HEK293 (cell line): ENCODE results near the gene ABHD4.

ENCODE experiments used
- BCL11B ChIP-seq: fragments of 450-650 bp; formaldehyde crosslinking; IDR thresholded peaks from 2 replicates; pipeline ENCODE4 v1.5.1; 2016; ENCODE audit warnings: low read depth, missing biosample characterization, missing genetic modification characterization
- EGR2 ChIP-seq: fragments of 450-650 bp; formaldehyde crosslinking; IDR thresholded peaks from 2 replicates; pipeline ENCODE4 v1.5.1; 2016; ENCODE audit warnings: low read depth, missing biosample characterization, missing genetic modification characterization
- KLF16 ChIP-seq: fragments of 450-650 bp; formaldehyde crosslinking; IDR thresholded peaks from 2 replicates; pipeline ENCODE4 v1.5.1; 2017; ENCODE audit warnings: missing biosample characterization, missing genetic modification characterization
- RBAK ChIP-seq: fragments of 450-650 bp; formaldehyde crosslinking; IDR thresholded peaks from 2 replicates; pipeline ENCODE4 v1.5.1; 2016; ENCODE audit warnings: missing biosample characterization, missing genetic modification characterization
- ZBTB20 ChIP-seq: fragments of 450-650 bp; formaldehyde crosslinking; IDR thresholded peaks from 2 replicates; pipeline ENCODE4 v1.5.1; 2016; ENCODE audit warnings: missing biosample characterization, missing genetic modification characterization
- ZBTB49 ChIP-seq: fragments of 450-650 bp; formaldehyde crosslinking; IDR thresholded peaks from 2 replicates; pipeline ENCODE4 v1.5.1; 2016; ENCODE audit warnings: missing biosample characterization, missing genetic modification characterization, low read depth
- ZBTB8A ChIP-seq: fragments of 450-650 bp; formaldehyde crosslinking; IDR thresholded peaks from 2 replicates; pipeline ENCODE4 v1.5.1; 2016; ENCODE audit warnings: missing biosample characterization, missing genetic modification characterization
- ZNF214 ChIP-seq: fragments of 450-650 bp; formaldehyde crosslinking; IDR thresholded peaks from 2 replicates; pipeline ENCODE4 v1.5.1; 2017; ENCODE audit warnings: missing biosample characterization, mild to moderate bottlenecking, missing genetic modification characterization, borderline replicate concordance
- ZNF24 ChIP-seq: fragments of 450-650 bp; formaldehyde crosslinking; IDR thresholded peaks from 2 replicates; pipeline ENCODE4 v1.5.1; 2016; ENCODE audit warnings: missing biosample characterization, missing genetic modification characterization
- ZNF274 ChIP-seq, 2 experiments: fragments of 200-500 bp in 1 of 2; fragments of 450-650 bp in 1 of 2; sonication (Bioruptor generic) in 1 of 2; formaldehyde crosslinking in 1 of 2; IDR thresholded peaks; 2 replicates each; pipeline versions ENCODE4 v1.5.1 to v1.6.1; 2014 to 2016; ENCODE audit warnings: borderline replicate concordance in 1 of 2, inconsistent platforms in 1 of 2, low read length in 1 of 2, missing biosample characterization in 1 of 2, missing genetic modification characterization in 1 of 2
- ZNF324 ChIP-seq: fragments of 450-650 bp; formaldehyde crosslinking; IDR thresholded peaks from 2 replicates; pipeline ENCODE4 v1.5.1; 2016; ENCODE audit warnings: missing biosample characterization, missing genetic modification characterization
- ZNF391 ChIP-seq: fragments of 450-650 bp; formaldehyde crosslinking; IDR thresholded peaks from 2 replicates; pipeline ENCODE4 v1.5.1; 2016; ENCODE audit warnings: low read depth, missing biosample characterization, missing genetic modification characterization, borderline replicate concordance
- ZNF416 ChIP-seq: fragments of 450-650 bp; formaldehyde crosslinking; IDR thresholded peaks from 2 replicates; pipeline ENCODE4 v1.5.1; 2016; ENCODE audit warnings: missing biosample characterization, missing genetic modification characterization
- ZNF433 ChIP-seq: fragments of 450-650 bp; formaldehyde crosslinking; IDR thresholded peaks from 2 replicates; pipeline ENCODE4 v1.5.1; 2016; ENCODE audit warnings: missing biosample characterization, missing genetic modification characterization, low read depth
- ZNF488 ChIP-seq: fragments of 450-650 bp; formaldehyde crosslinking; IDR thresholded peaks from 2 replicates; pipeline ENCODE4 v1.5.1; 2016; ENCODE audit warnings: missing biosample characterization, missing genetic modification characterization
- ZNF529 ChIP-seq: fragments of 450-650 bp; formaldehyde crosslinking; IDR thresholded peaks from 2 replicates; pipeline ENCODE4 v1.5.1; 2017; ENCODE audit warnings: missing genetic modification characterization, missing biosample characterization; ENCODE audit not compliant: insufficient replicate concordance
- ZNF530 ChIP-seq: fragments of 450-650 bp; formaldehyde crosslinking; IDR thresholded peaks from 2 replicates; pipeline ENCODE4 v1.5.1; 2016; ENCODE audit warnings: low read depth, missing biosample characterization, missing genetic modification characterization
- ZNF548 ChIP-seq: fragments of 450-650 bp; formaldehyde crosslinking; IDR thresholded peaks from 2 replicates; pipeline ENCODE4 v1.5.1; 2016; ENCODE audit warnings: missing biosample characterization, missing genetic modification characterization
- ZNF555 ChIP-seq: fragments of 450-650 bp; formaldehyde crosslinking; conservative IDR thresholded peaks from 2 replicates; pipeline ENCODE4 v1.5.1; 2017; ENCODE audit warnings: missing biosample characterization, mild to moderate bottlenecking, missing genetic modification characterization, inconsistent platforms
- ZNF560 ChIP-seq: fragments of 450-650 bp; formaldehyde crosslinking; IDR thresholded peaks from 2 replicates; pipeline ENCODE4 v1.5.1; 2017; ENCODE audit warnings: missing biosample characterization, missing genetic modification characterization, borderline replicate concordance
- ZNF623 ChIP-seq: fragments of 450-650 bp; formaldehyde crosslinking; IDR thresholded peaks from 2 replicates; pipeline ENCODE4 v1.5.1; 2016; ENCODE audit warnings: missing biosample characterization, missing genetic modification characterization
- ZNF654 ChIP-seq: fragments of 450-650 bp; formaldehyde crosslinking; IDR thresholded peaks from 2 replicates; pipeline ENCODE4 v1.5.1; 2016; ENCODE audit warnings: low read depth, missing biosample characterization, missing genetic modification characterization
- ZNF677 ChIP-seq: fragments of 450-650 bp; IDR thresholded peaks from 2 replicates; pipeline ENCODE4 v1.5.0; 2018; ENCODE audit warnings: missing biosample characterization, mild to moderate bottlenecking, missing genetic modification characterization, moderate library complexity
- ZNF707 ChIP-seq: fragments of 450-650 bp; formaldehyde crosslinking; IDR thresholded peaks from 2 replicates; pipeline ENCODE4 v1.5.1; 2016; ENCODE audit warnings: missing biosample characterization, missing genetic modification characterization
- ZSCAN23 ChIP-seq: fragments of 450-650 bp; formaldehyde crosslinking; IDR thresholded peaks from 2 replicates; pipeline ENCODE4 v1.5.1; 2016; ENCODE audit warnings: missing biosample characterization, missing genetic modification characterization
- TF ChIP-seq, protein P1 (sequence below): fragments of 450-650 bp; formaldehyde crosslinking; IDR thresholded peaks from 2 replicates; pipeline ENCODE4 v1.5.1; 2016; ENCODE audit warnings: missing biosample characterization, missing genetic modification characterization
- TF ChIP-seq, protein P2 (sequence below): fragments of 450-650 bp; formaldehyde crosslinking; IDR thresholded peaks from 2 replicates; pipeline ENCODE4 v1.5.1; 2016; ENCODE audit warnings: missing biosample characterization, missing genetic modification characterization, borderline replicate concordance
- TF ChIP-seq, protein P3 (sequence below): fragments of 450-650 bp; formaldehyde crosslinking; conservative IDR thresholded peaks from 2 replicates; pipeline ENCODE4 v1.5.1; 2016; ENCODE audit warnings: low read depth, missing biosample characterization, missing genetic modification characterization

The ABHD4 gene

DNA sequence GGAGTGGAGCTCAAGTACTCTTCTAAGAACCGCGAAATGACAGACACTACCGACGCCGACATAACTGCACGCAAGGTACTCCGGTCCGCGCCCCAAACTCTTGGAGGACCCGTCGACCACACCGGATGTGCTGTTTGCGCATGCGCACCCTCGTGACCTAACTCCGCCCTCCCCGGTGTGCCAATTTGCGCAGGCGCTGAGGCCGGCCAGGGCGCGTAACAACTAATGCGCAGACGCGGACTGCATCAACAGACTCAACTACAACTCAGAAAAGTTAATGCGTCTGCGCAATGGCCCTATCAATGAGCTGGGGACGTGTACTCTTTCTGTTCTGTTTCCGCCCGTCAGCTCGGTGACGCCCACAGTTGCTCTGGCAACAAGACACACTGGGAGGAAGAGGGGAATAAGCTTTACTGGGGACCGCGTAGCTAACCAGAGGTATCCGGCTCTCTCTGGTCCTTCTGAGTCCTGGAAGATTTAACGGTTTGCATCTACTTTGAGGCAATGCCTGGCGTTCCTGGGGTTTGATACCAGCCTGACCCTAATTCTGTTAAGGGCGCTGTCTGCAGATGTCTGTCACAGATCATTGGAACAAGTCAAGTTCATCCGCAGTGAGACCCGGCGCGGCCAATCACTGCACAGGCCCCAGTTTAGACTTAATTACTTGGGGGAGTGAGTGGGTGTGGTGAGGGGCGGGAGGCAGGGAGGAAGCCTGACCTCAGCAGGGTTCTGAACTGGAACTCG lies 8.8 kb upstream of the ABHD4 start, which contains the start of gene DAD1 (continued):
- TF ChIP-seq ZNF623 (tag by site-specific recombination) = no peak
- no peak for TF ChIP-seq RBAK (tag by site-specific recombination)
- no peak for TF ChIP-seq ZSCAN23 (tag by site-specific recombination)
- peak; percentile 41; the same call in 1 of the 2 replicates for TF ChIP-seq ZNF24
- TF ChIP-seq BCL11B (tag by site-specific recombination) = no peak
- TF ChIP-seq ZBTB20 (tag by site-specific recombination) = peak; percentile 35; the same call in 1 of the 2 replicates
- no peak for TF ChIP-seq ZNF548 (tag by site-specific recombination)
- TF ChIP-seq ZNF214 (tag by site-specific recombination) = no peak
- TF ChIP-seq, protein P1, sequence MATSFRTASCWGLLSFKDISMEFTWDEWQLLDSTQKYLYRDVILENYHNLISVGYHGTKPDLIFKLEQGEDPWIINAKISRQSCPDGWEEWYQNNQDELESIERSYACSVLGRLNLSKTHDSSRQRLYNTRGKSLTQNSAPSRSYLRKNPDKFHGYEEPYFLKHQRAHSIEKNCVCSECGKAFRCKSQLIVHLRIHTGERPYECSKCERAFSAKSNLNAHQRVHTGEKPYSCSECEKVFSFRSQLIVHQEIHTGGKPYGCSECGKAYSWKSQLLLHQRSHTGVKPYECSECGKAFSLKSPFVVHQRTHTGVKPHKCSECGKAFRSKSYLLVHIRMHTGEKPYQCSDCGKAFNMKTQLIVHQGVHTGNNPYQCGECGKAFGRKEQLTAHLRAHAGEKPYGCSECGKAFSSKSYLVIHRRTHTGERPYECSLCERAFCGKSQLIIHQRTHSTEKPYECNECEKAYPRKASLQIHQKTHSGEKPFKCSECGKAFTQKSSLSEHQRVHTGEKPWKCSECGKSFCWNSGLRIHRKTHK = no peak
- TF ChIP-seq KLF16 = 0 out of 2 replicates have a peak, but pooled peaks have one; percentile 51
- TF ChIP-seq ZNF677 (tag by site-specific recombination) = no peak
- no peak for TF ChIP-seq ZNF654 (tag by site-specific recombination)
- TF ChIP-seq ZBTB8A (tag by site-specific recombination) = peak; percentile 36; the same call in 1 of the 2 replicates
- no peak for TF ChIP-seq ZNF416
- no peak for TF ChIP-seq ZNF530 (tag by site-specific recombination)
- no peak for TF ChIP-seq ZNF529 (tag by site-specific recombination)
- TF ChIP-seq ZNF707 (tag by site-specific recombination) = no peak
- TF ChIP-seq, protein P2, sequence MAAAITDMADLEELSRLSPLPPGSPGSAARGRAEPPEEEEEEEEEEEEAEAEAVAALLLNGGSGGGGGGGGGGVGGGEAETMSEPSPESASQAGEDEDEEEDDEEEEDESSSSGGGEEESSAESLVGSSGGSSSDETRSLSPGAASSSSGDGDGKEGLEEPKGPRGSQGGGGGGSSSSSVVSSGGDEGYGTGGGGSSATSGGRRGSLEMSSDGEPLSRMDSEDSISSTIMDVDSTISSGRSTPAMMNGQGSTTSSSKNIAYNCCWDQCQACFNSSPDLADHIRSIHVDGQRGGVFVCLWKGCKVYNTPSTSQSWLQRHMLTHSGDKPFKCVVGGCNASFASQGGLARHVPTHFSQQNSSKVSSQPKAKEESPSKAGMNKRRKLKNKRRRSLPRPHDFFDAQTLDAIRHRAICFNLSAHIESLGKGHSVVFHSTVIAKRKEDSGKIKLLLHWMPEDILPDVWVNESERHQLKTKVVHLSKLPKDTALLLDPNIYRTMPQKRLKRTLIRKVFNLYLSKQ = no peak
- no peak for TF ChIP-seq ZNF488 (tag by site-specific recombination)
- TF ChIP-seq, protein P3, sequence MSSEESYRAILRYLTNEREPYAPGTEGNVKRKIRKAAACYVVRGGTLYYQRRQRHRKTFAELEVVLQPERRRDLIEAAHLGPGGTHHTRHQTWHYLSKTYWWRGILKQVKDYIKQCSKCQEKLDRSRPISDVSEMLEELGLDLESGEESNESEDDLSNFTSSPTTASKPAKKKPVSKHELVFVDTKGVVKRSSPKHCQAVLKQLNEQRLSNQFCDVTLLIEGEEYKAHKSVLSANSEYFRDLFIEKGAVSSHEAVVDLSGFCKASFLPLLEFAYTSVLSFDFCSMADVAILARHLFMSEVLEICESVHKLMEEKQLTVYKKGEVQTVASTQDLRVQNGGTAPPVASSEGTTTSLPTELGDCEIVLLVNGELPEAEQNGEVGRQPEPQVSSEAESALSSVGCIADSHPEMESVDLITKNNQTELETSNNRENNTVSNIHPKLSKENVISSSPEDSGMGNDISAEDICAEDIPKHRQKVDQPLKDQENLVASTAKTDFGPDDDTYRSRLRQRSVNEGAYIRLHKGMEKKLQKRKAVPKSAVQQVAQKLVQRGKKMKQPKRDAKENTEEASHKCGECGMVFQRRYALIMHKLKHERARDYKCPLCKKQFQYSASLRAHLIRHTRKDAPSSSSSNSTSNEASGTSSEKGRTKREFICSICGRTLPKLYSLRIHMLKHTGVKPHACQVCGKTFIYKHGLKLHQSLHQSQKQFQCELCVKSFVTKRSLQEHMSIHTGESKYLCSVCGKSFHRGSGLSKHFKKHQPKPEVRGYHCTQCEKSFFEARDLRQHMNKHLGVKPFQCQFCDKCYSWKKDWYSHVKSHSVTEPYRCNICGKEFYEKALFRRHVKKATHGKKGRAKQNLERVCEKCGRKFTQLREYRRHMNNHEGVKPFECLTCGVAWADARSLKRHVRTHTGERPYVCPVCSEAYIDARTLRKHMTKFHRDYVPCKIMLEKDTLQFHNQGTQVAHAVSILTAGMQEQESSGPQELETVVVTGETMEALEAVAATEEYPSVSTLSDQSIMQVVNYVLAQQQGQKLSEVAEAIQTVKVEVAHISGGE (tag by site-specific recombination) = peak; percentile 74
- TF ChIP-seq ZNF560 = no peak
- TF ChIP-seq EGR2 (tag by site-specific recombination) = peak; percentile 75
- no peak for TF ChIP-seq ZNF274 (IDR thresholded peaks at IDR 0.05; ENCODE audit: low read length)
- TF ChIP-seq ZNF274 (tag by site-specific recombination; IDR thresholded peaks at IDR 0.05; ENCODE audit: borderline replicate concordance) = no peak
- TF ChIP-seq ZNF433 (tag by site-specific recombination) = no peak
- no peak for TF ChIP-seq ZNF324
- no peak for TF ChIP-seq ZBTB49 (tag by site-specific recombination)
- TF ChIP-seq ZNF391 = no peak
- TF ChIP-seq ZNF555 (tag by site-specific recombination) = no peak
